ENCODE data around the gene LTBR. TPM values are rescaled to one million over a fixed set of nuclear protein-coding genes. Genes with fewer than 3 reads are reported as not detected.

LTBR gene
- total RNA-seq, 1 experiment from 2014 or later, result 4.8 TPM

DNA sequence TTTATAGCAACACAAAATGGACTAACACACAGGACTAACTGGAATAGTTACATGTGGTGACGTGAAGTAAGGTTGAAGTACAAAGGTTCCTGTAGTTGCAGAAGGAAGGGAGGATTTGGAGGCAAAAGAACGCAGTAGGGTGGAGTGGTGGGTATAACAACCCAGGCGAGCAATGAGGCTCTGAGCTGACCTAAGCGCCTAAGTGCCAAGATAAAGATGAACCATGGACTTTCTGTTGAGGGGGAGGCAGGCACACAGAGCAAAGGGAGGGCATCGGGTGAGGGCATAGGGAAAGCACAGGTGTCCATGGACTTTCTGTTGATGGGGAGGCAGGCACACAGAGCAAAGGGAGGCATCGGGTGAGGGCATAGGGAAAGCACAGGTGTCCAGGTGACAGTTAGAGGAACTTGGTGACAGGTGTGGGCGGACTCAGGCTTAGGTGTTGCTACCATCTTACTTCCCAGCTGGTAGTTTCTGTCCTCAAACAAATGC lies 23.8 kb upstream of the LTBR start:
- Histone ChIP-seq H3K56ac (ENCODE audit: insufficient read length, low read depth, low read length) (no peak overlapping the region), H3T11ph (ENCODE audit: low read length) (no peak overlapping the region), H2BK12ac (ENCODE audit: insufficient read length, low read depth, low read length) (no peak overlapping the region), H2BK20ac (ENCODE audit: low read depth, low read length, poor library complexity, severe bottlenecking) (no peak overlapping the region), H4K8ac (replicated peaks; ENCODE audit: insufficient read length, low read depth, low read length) (no peak overlapping the region), H3K18ac (ENCODE audit: insufficient read length, low read depth, low read length) (no peak overlapping the region), H2AK5ac (ENCODE audit: insufficient read length, low read length) (no peak overlapping the region), H3K4ac (ENCODE audit: low read depth, low read length) (no peak overlapping the region), H3K79me2 (ENCODE audit: insufficient read depth, low read length) (no peaks in the 10 kb centered on the region), H4K20me1 (ENCODE audit: control insufficient read depth, insufficient read depth, insufficient read length) (peaks cover 3% of the 10 kb centered on the region), H2BK120ac (ENCODE audit: low read depth, low read length, poor library complexity, severe bottlenecking) (no peak overlapping the region), H3K4me2 (ENCODE audit: insufficient read depth, insufficient read length, low read length) (no peak overlapping the region), H3K9ac (ENCODE audit: extremely low read depth, insufficient read length, low read length) (no peak overlapping the region), H2BK5ac (ENCODE audit: insufficient read length, low read length) (no peak overlapping the region), H3K27ac (ENCODE audit: insufficient read length, low read depth, low read length) (no peak overlapping the region), H4K91ac (ENCODE audit: insufficient read length, low read depth, low read length) (no peak overlapping the region), H2AFZ (ENCODE audit: low read length) (no peak overlapping the region), H4K5ac (ENCODE audit: insufficient read length, low read depth, low read length) (no peak overlapping the region), H3K23me2 (ENCODE audit: insufficient read length, low read depth, low read length, poor library complexity, severe bottlenecking) (peaks cover 4% of the 10 kb centered on the region), H3K4me1 (ENCODE audit: insufficient read depth, low read length) (no peaks in the 10 kb centered on the region), H2BK15ac (ENCODE audit: low read depth, low read length) (no peak overlapping the region), H3K23ac (ENCODE audit: insufficient read length, low read depth, low read length) (no peak overlapping the region), H3K79me1 (ENCODE audit: insufficient read depth, low read depth, low read length, poor library complexity, severe bottlenecking) (no peaks in the 10 kb centered on the region), H3K14ac (ENCODE audit: insufficient read depth, low read length) (no peak overlapping the region), H3K9me3 (ENCODE audit: control insufficient read depth, low read depth, low read length) (no peaks in the 10 kb centered on the region), H3K27me3 (ENCODE audit: insufficient read depth, low read length) (no peaks in the 10 kb centered on the region)
- Mint-ChIP-seq H3K36me3 (ENCODE audit: insufficient read depth in 1 of 3, low read depth in 3 of 3) (peaks cover 22 to 65% (median 60%) of the 10 kb centered on the region in 3 experiments), H3K4me3 (no peak overlapping the region), H3K4me1 (peaks cover 12% of the 10 kb centered on the region in 2 experiments), H3K27me3 (ENCODE audit: low read depth) (no peaks in the 10 kb centered on the region), H3K9me3 (no peaks in the 10 kb centered on the region; a peak in 1 of 5 replicates), H3K27ac (no peak overlapping the region)
- no peak for DNase-seq
- TF ChIP-seq CTCF (conservative IDR thresholded peaks at IDR 0.05), result no peak
- WGBS (ENCODE audit: extremely low coverage, insufficient read length, low lambda C conversion rate), result no CpG with 5 or more reads among the region's 7 CpGs

All from H9 (cell line).